Activated CD4-positive, alpha-beta T cell treated with anti-CD3 and anti-CD28 coated beads, Interleukin-2, amount 50 U/mL, for 16 hours (primary cell): ENCODE results near the gene ARHGEF28.
A peak's percentile ranks its signal among the peaks of the same experiment; 100 is the strongest.

Source experiments
- DNase-seq: peaks from one replicate; pipeline ENCODE4 v3.0.0-alpha.2; 2020

The ARHGEF28 gene

GRCh38 chr5:73625944-73626811 is at the start of gene ARHGEF28:
TSS of gene ARHGEF28 (plus strand) at chr5:73626196. CDS start at chr5:73684852, 58,656 bp downstream.
- DNase-seq = peak; percentile 6

- no peak for DNase-seq
These were observed 43.5 kb upstream of the ARHGEF28 start for GRCh38 chr5:73582285-73583145.

GRCh38 chr5:73587923-73588322 is 38.1 kb upstream of the ARHGEF28 start:
- DNase-seq = no peak

- peak; percentile 73 for DNase-seq
These were observed 34.8 kb upstream of the ARHGEF28 start for GRCh38 chr5:73591102-73591695.

GRCh38 chr5:73591698-73592501 is 34.1 kb upstream of the ARHGEF28 start:
- DNase-seq = no peak

GRCh38 chr5:73592551-73592950 is 33.4 kb upstream of the ARHGEF28 start:
- no peak for DNase-seq

GRCh38 chr5:73596705-73597328 is 29.2 kb upstream of the ARHGEF28 start:
- DNase-seq = peak; percentile 18

GRCh38 chr5:73599380-73599779 is 26.6 kb upstream of the ARHGEF28 start:
- no peak for DNase-seq

- DNase-seq = no peak
These were observed 22.0 kb upstream of the ARHGEF28 start for GRCh38 chr5:73603998-73604397.

GRCh38 chr5:73605223-73606087 is 20.5 kb upstream of the ARHGEF28 start:
- DNase-seq = no peak

GRCh38 chr5:73606206-73606753 is 19.7 kb upstream of the ARHGEF28 start:
- DNase-seq = no peak

GRCh38 chr5:73607228-73607627 is 18.8 kb upstream of the ARHGEF28 start:
- no peak for DNase-seq

- no peak for DNase-seq
These were observed 13.2 kb upstream of the ARHGEF28 start for GRCh38 chr5:73612799-73613198.

GRCh38 chr5:73615085-73615484 is 10.9 kb upstream of the ARHGEF28 start:
- DNase-seq = no peak

- DNase-seq = no peak
These were observed 10.0 kb upstream of the ARHGEF28 start for GRCh38 chr5:73615947-73616346.

GRCh38 chr5:73617510-73618279 is 8.3 kb upstream of the ARHGEF28 start:
- DNase-seq = no peak

- no peak for DNase-seq
These were observed 6.2 kb upstream of the ARHGEF28 start for GRCh38 chr5:73619606-73620333.

GRCh38 chr5:73620334-73620687 is 5.7 kb upstream of the ARHGEF28 start:
- DNase-seq = no peak

GRCh38 chr5:73623060-73623459 is 2.9 kb upstream of the ARHGEF28 start:
- no peak for DNase-seq
